ENCODE data around the gene CARD9.
"Not testable (repeated sequence)": the region's sequence is repeated elsewhere in the genome, so short reads cannot be mapped to it uniquely, and the experiment has no call there.

CARD9 gene

GRCh38 chr9:136322756-136323330 lies 50.6 kb downstream of the CARD9 start:
- DNase-seq (ENCODE audit: low spot score), result no peak

GRCh38 chr9:136321561-136321960 lies 51.9 kb downstream of the CARD9 start:
- DNase-seq (ENCODE audit: low spot score), result no peak

- not testable (repeated sequence) for DNase-seq (ENCODE audit: low spot score)
These were observed 52.5 kb downstream of the CARD9 start for GRCh38 chr9:136320972-136321371.

GRCh38 chr9:136319955-136320354 lies 53.5 kb downstream of the CARD9 start:
- not testable (repeated sequence) for DNase-seq (ENCODE audit: low spot score)

- DNase-seq (ENCODE audit: low spot score), result not testable (repeated sequence)
These were observed 54.2 kb downstream of the CARD9 start for GRCh38 chr9:136319244-136319643.

- no peak for DNase-seq (ENCODE audit: low spot score)
These were observed 54.7 kb downstream of the CARD9 start for GRCh38 chr9:136318776-136319241.

GRCh38 chr9:136318111-136318775 lies 55.2 kb downstream of the CARD9 start:
- DNase-seq (ENCODE audit: low spot score), result no peak

- no peak for DNase-seq (ENCODE audit: low spot score)
These were observed 55.8 kb downstream of the CARD9 start for GRCh38 chr9:136317695-136318094.

- no peak for DNase-seq (ENCODE audit: low spot score)
These were observed 56.4 kb downstream of the CARD9 start for GRCh38 chr9:136316896-136317676.

- no peak for DNase-seq (ENCODE audit: low spot score)
These were observed 57.2 kb downstream of the CARD9 start for GRCh38 chr9:136316271-136316751.

GRCh38 chr9:136314944-136315343 lies 58.5 kb downstream of the CARD9 start:
- no peak for DNase-seq (ENCODE audit: low spot score)

- no peak for DNase-seq (ENCODE audit: low spot score)
These were observed 59.4 kb downstream of the CARD9 start for GRCh38 chr9:136314056-136314416.
